Esophagus (tissue), 2 donors: ENCODE measurements around the gene PODN. TPM values are rescaled to one million over a fixed set of nuclear protein-coding genes. Genes with fewer than 3 reads are reported as not detected.

Experiments
- H3K27ac ChIP-seq, 2 donors: one replicate each; pipeline ENCODE4 v1.5.1; 2013; ENCODE audit warnings: low read depth in 2 of 2, mild to moderate bottlenecking in 2 of 2, inconsistent platforms in 1 of 2, low read length in 1 of 2, moderate library complexity in 1 of 2
- H3K27me3 ChIP-seq, 2 donors: one replicate each; pipeline ENCODE4 v1.6.1; 2013; ENCODE audit warnings: low read length in 2 of 2, control low read depth in 1 of 2, mild to moderate bottlenecking in 1 of 2; ENCODE audit not compliant: insufficient read depth in 2 of 2, control insufficient read depth in 1 of 2
- H3K36me3 ChIP-seq, 2 donors: one replicate each; pipeline ENCODE4 v1.6.1; 2013; ENCODE audit warnings: low read length in 1 of 2; ENCODE audit not compliant: control insufficient read depth in 2 of 2, insufficient read depth in 2 of 2
- H3K4me1 ChIP-seq, 2 donors: one replicate each; pipeline ENCODE4 v1.6.1; 2013; ENCODE audit warnings: low read length in 1 of 2; ENCODE audit not compliant: control insufficient read depth in 2 of 2, insufficient read depth in 2 of 2
- H3K4me3 ChIP-seq, 2 donors: one replicate each; pipeline ENCODE4 v1.5.1; 2013; ENCODE audit warnings: low read length in 2 of 2, mild to moderate bottlenecking in 2 of 2, low read depth in 1 of 2, moderate library complexity in 1 of 2
- H3K9me3 ChIP-seq, 2 donors: one replicate each; pipeline ENCODE4 v1.6.1; 2013; ENCODE audit warnings: mild to moderate bottlenecking in 2 of 2, low read depth in 1 of 2, low read length in 1 of 2, moderate library complexity in 1 of 2; ENCODE audit not compliant: control insufficient read depth in 2 of 2, insufficient read depth in 1 of 2
- WGBS, 2 donors: extraction: QIAGEN DNeasy Blood & Tissue Kit; methylation state at CpG; one replicate each; pipeline ENCODE4 v1.1.7; 2013; 5-methylcytosine and 5-hydroxymethylcytosine counted together
- polyA plus RNA-seq, 2 donors: library from polyadenylated mRNA; stranded (reverse); fragments of 200-250 nt; gene quantifications; one replicate each; pipeline ENCODE4 v1.2.3, GENCODE V29; 2013
- donor health status: healthy with polysubstance abuse.
- donor health status: Bipolar disorder and iron deficiency.

The PODN gene
- polyA plus RNA-seq, 2 donors, result 5.0 to 8.3 TPM

DNA sequence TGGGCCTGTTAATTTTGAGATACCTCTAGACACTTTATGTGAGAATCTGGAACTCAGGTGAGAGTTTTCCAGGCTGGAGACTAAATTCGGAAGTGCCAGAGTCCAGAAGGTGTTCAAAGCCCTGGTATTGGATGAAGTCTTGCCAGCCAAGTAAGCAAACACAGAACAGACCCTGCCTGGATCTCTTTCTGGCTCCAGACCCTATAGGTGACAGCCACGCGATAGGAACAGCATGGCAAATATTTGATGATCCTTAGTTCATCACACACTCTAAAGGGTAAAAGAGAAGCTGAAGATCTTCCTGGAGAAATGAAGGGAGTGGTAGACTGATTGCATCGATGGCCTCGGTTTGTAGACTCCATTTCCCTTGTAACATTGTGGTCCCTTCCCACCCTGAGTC is 49.7 kb downstream of the PODN start:
- WGBS, 2 donors, result 61 to 73% methylated on average over 5 of the region's 5 CpGs
- Histone ChIP-seq H3K4me3 (no peak overlapping the region), H3K4me1 (peaks cover 4 to 12% of the 10 kb centered on the region in 2 donors), H3K27ac (no peak overlapping the region), H3K36me3 (no peaks in the 10 kb centered on the region), H3K27me3 (no peaks in the 10 kb centered on the region), H3K9me3 (peaks cover 0 to 3% of the 10 kb centered on the region in 2 donors)

DNA sequence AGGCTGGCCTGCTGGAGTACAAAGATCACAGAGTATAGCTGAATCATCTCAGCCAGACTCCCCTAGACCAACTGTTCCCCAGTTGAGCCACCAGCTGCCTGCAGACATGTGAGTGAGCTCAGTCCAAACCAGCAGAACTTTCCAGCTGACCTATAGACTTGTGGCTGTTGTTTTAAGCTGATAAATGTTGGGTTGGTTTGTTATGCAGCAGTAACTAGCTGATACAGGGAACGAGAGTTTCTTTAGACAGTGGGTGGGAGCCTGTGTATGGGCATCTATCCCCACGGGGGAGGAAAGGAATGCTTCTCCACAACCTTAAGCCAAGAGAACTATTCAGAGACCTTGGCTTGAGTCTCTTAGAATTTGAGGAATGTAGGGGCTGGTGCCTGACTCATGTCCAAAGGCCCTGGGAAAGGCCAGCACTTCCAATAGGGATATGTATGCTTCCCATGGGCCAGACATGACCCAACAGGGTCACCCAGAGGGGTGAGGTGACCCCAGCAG is 50.3 kb downstream of the PODN start:
- Histone ChIP-seq H3K27me3 (no peaks in the 10 kb centered on the region), H3K4me3 (no peak overlapping the region), H3K36me3 (no peaks in the 10 kb centered on the region), H3K4me1 (peaks cover 4 to 12% of the 10 kb centered on the region in 2 donors), H3K9me3 (peaks cover 0 to 3% of the 10 kb centered on the region in 2 donors), H3K27ac (no peak overlapping the region)
- 73 to 76% methylated on average over 2 of the region's 2 CpGs for WGBS, 2 donors

DNA sequence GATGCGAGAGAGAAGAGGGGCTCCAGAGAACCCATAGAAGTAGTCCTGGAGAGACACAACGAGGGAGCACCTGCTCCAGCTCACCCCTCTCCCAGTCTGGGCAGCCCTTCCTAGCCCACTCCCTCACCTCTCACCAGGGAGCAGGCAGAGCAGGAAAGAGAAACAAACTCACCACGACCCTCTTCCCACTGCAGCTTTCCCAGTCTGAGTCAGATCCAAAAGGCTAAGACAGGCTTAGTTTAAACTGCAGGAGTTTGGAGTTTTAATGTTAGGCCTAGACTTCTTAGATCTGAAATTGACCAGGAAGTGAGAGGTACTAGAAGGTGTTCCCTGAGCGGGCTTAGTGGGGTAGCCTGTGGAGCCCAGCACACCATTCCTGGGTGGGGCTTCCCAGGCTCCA is 50.8 kb downstream of the PODN start:
- no peak overlapping the region for H3K4me3 ChIP-seq
- no peak overlapping the region for H3K27ac ChIP-seq
- peaks cover 0 to 3% of the 10 kb centered on the region in 2 donors for H3K9me3 ChIP-seq
- H3K4me1 ChIP-seq, result peaks cover 4 to 12% of the 10 kb centered on the region in 2 donors
- H3K36me3 ChIP-seq, result no peaks in the 10 kb centered on the region
- H3K27me3 ChIP-seq, result no peaks in the 10 kb centered on the region
- WGBS, 2 donors, result 88 to 90% methylated on average over 4 of the region's 4 CpGs

DNA sequence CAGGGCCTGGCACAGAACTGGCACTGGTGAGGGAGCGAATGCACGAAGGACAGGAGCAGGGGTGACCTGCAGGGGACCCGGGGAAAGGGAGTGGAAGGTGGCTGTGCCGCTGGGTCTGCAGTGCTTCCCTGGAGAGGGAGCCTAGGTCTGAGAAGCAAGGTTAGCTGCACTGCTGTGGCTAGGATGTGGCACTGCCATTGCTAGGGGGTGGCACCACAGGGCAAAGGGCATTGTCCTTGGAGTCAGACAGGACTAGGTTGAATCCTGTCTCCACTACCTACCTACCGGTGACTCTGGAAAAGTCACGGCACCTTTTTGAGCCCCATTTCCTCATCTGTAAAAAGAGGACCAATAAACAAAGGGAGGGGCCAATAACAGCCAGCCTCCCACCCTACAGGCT is 52.1 kb downstream of the PODN start:
- H3K27me3 ChIP-seq, result no peaks in the 10 kb centered on the region
- no peaks in the 10 kb centered on the region for H3K36me3 ChIP-seq
- H3K27ac ChIP-seq, result no peak overlapping the region
- no peak overlapping the region for H3K4me3 ChIP-seq
- H3K4me1 ChIP-seq, result peaks cover 4 to 12% of the 10 kb centered on the region in 2 donors
- peaks cover 0 to 3% of the 10 kb centered on the region in 2 donors for H3K9me3 ChIP-seq
- 89 to 95% methylated on average over 6 of the region's 6 CpGs for WGBS, 2 donors

DNA sequence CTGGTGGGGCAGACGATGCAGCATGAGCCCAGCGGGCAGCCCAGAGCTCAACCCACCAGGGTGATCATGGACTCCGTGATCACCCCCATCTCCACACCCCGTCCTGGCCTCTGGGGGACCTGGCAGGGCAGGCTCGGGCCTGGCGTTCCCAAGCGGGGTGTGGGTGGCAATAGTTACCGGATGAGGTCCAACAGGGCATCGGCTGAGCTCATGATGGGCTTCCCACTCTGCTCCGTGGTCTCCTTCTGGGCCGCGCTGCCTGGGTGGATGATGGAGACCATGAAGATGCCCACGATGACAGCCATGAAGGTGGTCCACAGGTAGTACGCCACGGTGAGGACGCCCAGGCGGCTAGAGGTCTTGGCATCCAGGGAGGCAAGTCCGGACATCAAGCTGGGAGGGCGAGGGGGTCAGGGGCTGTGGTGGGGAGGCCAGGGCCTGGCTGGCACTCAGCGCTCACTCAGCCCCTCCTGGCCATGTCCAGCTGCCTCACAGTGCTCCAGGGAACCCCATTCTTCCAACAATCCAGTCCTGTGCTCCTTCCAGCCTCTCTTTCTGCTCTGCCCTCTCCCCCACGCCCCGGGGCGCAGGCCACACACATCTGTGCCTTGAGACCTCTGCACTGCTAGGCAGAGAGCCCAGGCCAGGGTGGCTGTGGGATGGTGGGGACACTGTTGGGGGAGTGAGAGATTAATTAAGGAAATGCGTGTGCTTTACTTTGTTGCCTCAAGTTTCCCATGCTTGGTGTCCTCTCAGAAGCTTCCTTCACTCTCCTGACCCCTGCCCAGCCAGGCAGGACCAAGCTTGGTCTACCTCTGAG is 52.8 kb downstream of the PODN start:
- 92 to 93% methylated on average over 24 of the region's 24 CpGs for WGBS, 2 donors
- Histone ChIP-seq H3K27ac (no peak overlapping the region), H3K27me3 (no peaks in the 10 kb centered on the region), H3K4me1 (peaks cover under 1 to 10% of the 10 kb centered on the region in 2 donors), H3K36me3 (no peaks in the 10 kb centered on the region), H3K4me3 (no peak overlapping the region), H3K9me3 (peaks cover 0 to 3% of the 10 kb centered on the region in 2 donors)

DNA sequence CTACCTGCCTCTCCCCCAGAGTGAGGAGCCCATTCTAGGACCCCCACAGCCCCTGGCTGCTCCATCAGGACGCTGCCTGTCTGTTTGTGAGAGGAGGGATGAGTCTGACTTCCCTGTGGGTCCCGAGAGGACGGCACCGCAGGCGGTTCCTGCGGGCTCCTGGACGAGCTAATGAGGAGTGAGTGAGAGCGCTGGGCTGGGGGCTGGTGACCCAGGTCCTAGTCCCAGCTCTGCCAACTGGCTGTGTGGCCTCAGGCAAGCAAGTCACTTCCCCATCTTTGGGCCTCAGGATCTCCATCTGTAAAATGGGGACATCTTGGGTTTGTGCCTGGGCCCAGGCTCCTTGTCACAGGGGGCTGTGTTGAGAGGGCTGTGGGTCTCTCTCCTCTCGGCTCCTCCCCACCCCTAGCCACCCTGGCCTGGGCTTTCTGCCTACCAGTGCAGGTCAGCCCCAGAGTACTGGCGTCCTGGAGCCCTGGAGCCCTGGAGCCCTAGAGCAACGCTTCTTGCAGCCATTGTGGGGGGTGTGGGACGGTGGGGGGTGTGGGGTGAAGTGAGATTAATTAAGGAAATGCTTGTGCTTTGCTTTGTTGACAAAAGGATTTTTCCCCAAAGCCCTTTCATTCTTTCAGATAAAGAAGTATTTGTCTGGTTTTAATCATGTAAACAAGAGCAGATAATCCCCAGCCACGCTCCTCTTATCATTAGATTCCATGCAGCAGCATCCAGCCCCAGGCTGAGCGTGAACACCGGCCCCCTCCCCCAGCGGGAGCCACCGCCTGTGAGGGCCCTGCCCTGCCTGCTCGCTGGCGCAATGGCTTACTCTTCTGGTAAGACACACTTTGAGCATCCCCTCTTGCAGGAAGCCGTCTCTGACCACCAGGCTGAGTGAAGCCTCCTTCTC is 53.6 kb downstream of the PODN start:
- H3K36me3 ChIP-seq, result no peaks in the 10 kb centered on the region
- H3K27me3 ChIP-seq, result no peaks in the 10 kb centered on the region
- H3K27ac ChIP-seq, result no peak overlapping the region
- WGBS, 2 donors, result 53 to 54% methylated on average over 20 of the region's 20 CpGs
- peaks cover 0 to 9% of the 10 kb centered on the region in 2 donors for H3K4me1 ChIP-seq
- no peak overlapping the region for H3K4me3 ChIP-seq
- peaks cover 0 to 3% of the 10 kb centered on the region in 2 donors for H3K9me3 ChIP-seq

DNA sequence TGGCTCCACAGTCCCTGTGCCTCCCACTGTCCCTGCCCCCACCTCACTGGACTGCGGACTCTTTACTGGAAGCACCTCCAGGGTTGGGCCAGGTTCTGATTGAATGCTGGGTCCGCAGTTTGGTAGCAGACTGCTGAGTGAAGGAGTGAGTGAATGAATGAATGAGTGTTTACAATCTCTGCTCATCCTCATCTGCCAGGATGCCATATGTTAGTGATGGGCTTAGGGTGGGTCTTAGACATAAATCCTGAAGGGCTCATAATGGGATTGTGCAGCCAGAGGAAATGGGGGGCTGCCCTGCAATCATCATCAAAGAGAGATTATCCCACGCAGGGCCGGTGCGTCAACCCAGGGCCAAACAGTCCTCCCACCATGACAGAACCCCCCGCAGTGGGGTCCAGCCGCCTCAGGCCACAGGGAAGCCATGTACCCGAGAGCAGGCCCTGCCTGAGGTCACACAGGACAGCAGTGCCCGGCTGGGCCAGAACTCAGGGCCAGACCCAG is 54.3 kb downstream of the PODN start:
- 58 to 70% methylated on average over 9 of the region's 9 CpGs for WGBS, 2 donors
- H3K9me3 ChIP-seq, result peaks cover 0 to 3% of the 10 kb centered on the region in 2 donors
- no peaks in the 10 kb centered on the region for H3K27me3 ChIP-seq
- H3K4me1 ChIP-seq, result peaks cover 0 to 3% of the 10 kb centered on the region in 2 donors
- no peaks in the 10 kb centered on the region for H3K36me3 ChIP-seq
- H3K4me3 ChIP-seq, result no peak overlapping the region
- no peak overlapping the region for H3K27ac ChIP-seq

DNA sequence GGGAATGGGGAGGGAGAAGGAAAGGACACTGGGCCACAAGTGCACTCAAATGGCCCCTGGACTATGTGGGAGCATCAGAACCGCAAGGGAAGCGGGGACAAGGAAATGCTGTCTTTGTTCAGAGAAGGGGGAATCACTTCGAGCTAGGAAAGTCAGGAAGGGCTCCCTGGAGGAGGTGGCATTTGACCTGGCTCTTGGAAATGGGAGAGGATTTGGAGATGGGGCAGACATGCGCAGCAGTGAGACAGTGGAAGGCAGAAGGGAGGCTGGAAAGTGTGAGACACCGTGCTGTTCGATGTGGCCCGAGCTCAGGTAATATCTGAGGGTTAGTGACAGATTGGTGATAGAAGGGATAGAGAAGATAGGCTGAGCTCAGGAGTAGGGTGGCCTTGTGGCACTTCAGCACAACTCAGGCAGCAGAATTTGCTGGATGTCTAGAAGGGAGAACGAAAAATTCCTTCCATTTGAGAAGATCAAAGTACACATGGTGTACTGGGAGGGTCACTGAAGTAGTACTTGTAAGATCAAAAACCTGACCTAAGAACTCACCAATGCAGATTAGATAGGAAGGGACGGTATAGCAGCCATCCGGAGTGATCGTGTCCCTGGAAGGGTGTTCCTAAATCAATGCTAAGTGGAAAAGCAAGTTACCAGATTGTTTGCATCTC is 55.1 kb downstream of the PODN start:
- no peak overlapping the region for H3K4me3 ChIP-seq
- no peak overlapping the region for H3K27ac ChIP-seq
- no peaks in the 10 kb centered on the region for H3K27me3 ChIP-seq
- peaks cover 0 to 3% of the 10 kb centered on the region in 2 donors for H3K9me3 ChIP-seq
- peaks cover 0 to 3% of the 10 kb centered on the region in 2 donors for H3K4me1 ChIP-seq
- no peaks in the 10 kb centered on the region for H3K36me3 ChIP-seq
- 81 to 88% methylated on average over 11 of the region's 11 CpGs for WGBS, 2 donors

DNA sequence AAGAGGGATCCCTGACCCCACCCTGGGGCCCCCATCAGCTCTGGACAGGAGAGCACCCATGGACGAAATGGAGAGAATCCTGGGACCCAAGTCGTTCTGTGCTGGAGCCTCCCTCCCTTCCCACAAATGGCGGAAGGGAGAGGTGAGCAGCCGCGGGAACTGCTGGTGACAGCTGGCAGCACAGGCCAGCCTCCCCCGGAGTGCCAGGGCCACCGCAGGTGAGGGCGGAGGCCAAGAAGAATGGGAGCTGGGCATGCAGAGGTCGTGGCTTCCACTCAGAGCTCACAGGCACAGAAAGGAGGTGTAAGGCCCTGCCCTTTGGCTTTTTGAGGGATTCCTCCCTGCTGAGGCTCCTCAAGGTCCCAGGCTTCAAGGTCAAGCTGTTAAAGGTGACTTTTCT is 55.8 kb downstream of the PODN start:
- no peak overlapping the region for H3K27ac ChIP-seq
- no peaks in the 10 kb centered on the region for H3K36me3 ChIP-seq
- H3K9me3 ChIP-seq, result no peaks in the 10 kb centered on the region
- no peaks in the 10 kb centered on the region for H3K27me3 ChIP-seq
- 85 to 86% methylated on average over 9 of the region's 9 CpGs for WGBS, 2 donors
- H3K4me1 ChIP-seq, result peaks cover 0 to 3% of the 10 kb centered on the region in 2 donors
- no peak overlapping the region for H3K4me3 ChIP-seq
